Erythroblast (primary cell): ENCODE measurements around the gene CTNNA3.

Experiments
- GATA1 ChIP-seq: IDR thresholded peaks from 2 replicates; pipeline ENCODE4 v1.6.1; 2011; ENCODE audit warnings: low read depth, mild to moderate bottlenecking, control low read depth, low read length, moderate library complexity
- POLR2A ChIP-seq: IDR thresholded peaks from 2 replicates; pipeline ENCODE4 v1.6.1; 2011; ENCODE audit warnings: mild to moderate bottlenecking, low read length

GRCh38 chr10:66927971-66928770, 767.8 kb downstream of the CTNNA3 start:
- TF ChIP-seq POLR2A (no peak), GATA1 (no peak)
